Hepatocyte (in vitro differentiated cells): ENCODE measurements around the gene DMD.

Source experiments
- CTCF ChIP-seq: fragments of 200-600 bp; sonication (generic); IDR thresholded peaks from 2 replicates; pipeline ENCODE4 v1.5.1; 2016; ENCODE audit warnings: antibody characterized with exemption, mild to moderate bottlenecking; ENCODE audit not compliant: poor library complexity
- EZH2 ChIP-seq: fragments of 200-600 bp; sonication (generic); IDR thresholded peaks from 2 replicates; pipeline ENCODE4 v1.6.1; 2016; ENCODE audit warnings: antibody characterized with exemption, mild to moderate bottlenecking, borderline replicate concordance
- EZH2phosphoT487 ChIP-seq: fragments of 200-600 bp; sonication (generic); IDR thresholded peaks from one replicate; pipeline ENCODE4 v1.6.1; 2018; ENCODE audit warnings: antibody characterized with exemption, mild to moderate bottlenecking, low read depth, moderate library complexity; ENCODE audit not compliant: unreplicated experiment, severe bottlenecking

- TF ChIP-seq CTCF (no peak), EZH2 (no peak), EZH2phosphoT487 (no peak)
These were observed 2057.8 kb downstream of the DMD start for GRCh38 chrX:31153475-31154047.
